Measurements from ENCODE around the gene ANKS1B. TPM values are rescaled to one million over a fixed set of nuclear protein-coding genes. Genes with fewer than 3 reads are reported as not detected.

Gene ANKS1B
- total and polyA plus RNA-seq, 4 donors = 0.03 to 3.4 (median 0.53) TPM

GRCh38 chr12:98974767-98975381 is 1009.9 kb downstream of the ANKS1B start:
- Histone ChIP-seq H3K4me3 (ENCODE audit: low read depth in 1 of 3, low read length in 3 of 3) (no peak overlapping the region), H3K27me3 (ENCODE audit: control insufficient read depth in 4 of 4, insufficient read depth in 4 of 4, low read length in 3 of 4) (peaks cover 0 to 3% (median 0%) of the 10 kb centered on the region in 4 donors), H3K9ac (ENCODE audit: low read depth in 1 of 2, low read length in 2 of 2) (no peak overlapping the region), H3K36me3 (ENCODE audit: control insufficient read depth in 4 of 4, insufficient read depth in 3 of 4, low read depth in 1 of 4, low read length in 3 of 4) (no peaks in the 10 kb centered on the region), H3K4me1 (ENCODE audit: control insufficient read depth in 4 of 4, insufficient read depth in 4 of 4, low read length in 3 of 4) (no peaks in the 10 kb centered on the region), H3K27ac (ENCODE audit: low read depth in 1 of 2, low read length in 2 of 2) (no peak overlapping the region), H3K9me3 (ENCODE audit: control insufficient read depth in 4 of 4, low read length in 3 of 4) (no peaks in the 10 kb centered on the region)
- no peak for DNase-seq (ENCODE audit: low spot score)
- no peak for TF ChIP-seq HNF4G (IDR thresholded peaks at IDR 0.05)
- no peak for TF ChIP-seq HNF4A (conservative IDR thresholded peaks at IDR 0.05)
- no peak for TF ChIP-seq CTCF (IDR thresholded peaks at IDR 0.05; ENCODE audit: low read depth, low read length, missing input control)
- TF ChIP-seq, protein P1, sequence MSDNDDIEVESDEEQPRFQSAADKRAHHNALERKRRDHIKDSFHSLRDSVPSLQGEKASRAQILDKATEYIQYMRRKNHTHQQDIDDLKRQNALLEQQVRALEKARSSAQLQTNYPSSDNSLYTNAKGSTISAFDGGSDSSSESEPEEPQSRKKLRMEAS (IDR thresholded peaks at IDR 0.05) = no peak
- TF ChIP-seq NR2F2 (IDR thresholded peaks at IDR 0.05) = no peak
- no peak for TF ChIP-seq YY1 (IDR thresholded peaks at IDR 0.05)
- no peak for TF ChIP-seq EGR1 (IDR thresholded peaks at IDR 0.05; ENCODE audit: low read depth in 2 of 2)
- TF ChIP-seq, protein P2, sequence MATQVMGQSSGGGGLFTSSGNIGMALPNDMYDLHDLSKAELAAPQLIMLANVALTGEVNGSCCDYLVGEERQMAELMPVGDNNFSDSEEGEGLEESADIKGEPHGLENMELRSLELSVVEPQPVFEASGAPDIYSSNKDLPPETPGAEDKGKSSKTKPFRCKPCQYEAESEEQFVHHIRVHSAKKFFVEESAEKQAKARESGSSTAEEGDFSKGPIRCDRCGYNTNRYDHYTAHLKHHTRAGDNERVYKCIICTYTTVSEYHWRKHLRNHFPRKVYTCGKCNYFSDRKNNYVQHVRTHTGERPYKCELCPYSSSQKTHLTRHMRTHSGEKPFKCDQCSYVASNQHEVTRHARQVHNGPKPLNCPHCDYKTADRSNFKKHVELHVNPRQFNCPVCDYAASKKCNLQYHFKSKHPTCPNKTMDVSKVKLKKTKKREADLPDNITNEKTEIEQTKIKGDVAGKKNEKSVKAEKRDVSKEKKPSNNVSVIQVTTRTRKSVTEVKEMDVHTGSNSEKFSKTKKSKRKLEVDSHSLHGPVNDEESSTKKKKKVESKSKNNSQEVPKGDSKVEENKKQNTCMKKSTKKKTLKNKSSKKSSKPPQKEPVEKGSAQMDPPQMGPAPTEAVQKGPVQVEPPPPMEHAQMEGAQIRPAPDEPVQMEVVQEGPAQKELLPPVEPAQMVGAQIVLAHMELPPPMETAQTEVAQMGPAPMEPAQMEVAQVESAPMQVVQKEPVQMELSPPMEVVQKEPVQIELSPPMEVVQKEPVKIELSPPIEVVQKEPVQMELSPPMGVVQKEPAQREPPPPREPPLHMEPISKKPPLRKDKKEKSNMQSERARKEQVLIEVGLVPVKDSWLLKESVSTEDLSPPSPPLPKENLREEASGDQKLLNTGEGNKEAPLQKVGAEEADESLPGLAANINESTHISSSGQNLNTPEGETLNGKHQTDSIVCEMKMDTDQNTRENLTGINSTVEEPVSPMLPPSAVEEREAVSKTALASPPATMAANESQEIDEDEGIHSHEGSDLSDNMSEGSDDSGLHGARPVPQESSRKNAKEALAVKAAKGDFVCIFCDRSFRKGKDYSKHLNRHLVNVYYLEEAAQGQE (IDR thresholded peaks at IDR 0.05) = no peak
- TF ChIP-seq RXRA (IDR thresholded peaks at IDR 0.05) = no peak
- TF ChIP-seq, protein P3, sequence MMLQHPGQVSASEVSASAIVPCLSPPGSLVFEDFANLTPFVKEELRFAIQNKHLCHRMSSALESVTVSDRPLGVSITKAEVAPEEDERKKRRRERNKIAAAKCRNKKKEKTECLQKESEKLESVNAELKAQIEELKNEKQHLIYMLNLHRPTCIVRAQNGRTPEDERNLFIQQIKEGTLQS (IDR thresholded peaks at IDR 0.05) = no peak
- TF ChIP-seq RAD21 (IDR thresholded peaks at IDR 0.05) = no peak
- no peak for TF ChIP-seq TAF1 (conservative IDR thresholded peaks at IDR 0.05)
- no peak for TF ChIP-seq ZBTB33 (IDR thresholded peaks at IDR 0.05)
- TF ChIP-seq GABPA (IDR thresholded peaks at IDR 0.05 in 1 of 2, conservative IDR thresholded peaks at IDR 0.05 in 1 of 2) = no peak
- no peak for TF ChIP-seq FOXA2 (IDR thresholded peaks at IDR 0.05)
- no peak for TF ChIP-seq FOXA1 (IDR thresholded peaks at IDR 0.05)
- TF ChIP-seq SP1 (IDR thresholded peaks at IDR 0.05) = no peak
- TF ChIP-seq JUND (IDR thresholded peaks at IDR 0.05) = no peak
